Measurements from ENCODE around the gene ZNF157. TPM values are rescaled to one million over a fixed set of nuclear protein-coding genes. Genes with fewer than 3 reads are reported as not detected.

The ZNF157 gene
- total RNA-seq, result under 0.01 TPM in 1 of 2 replicates, not detected in the other

GRCh38 chrX:47370278-47370677, at the start of gene ZNF157:
Gene ZNF157 (plus strand): TSS chrX:47370578. CDS start chrX:47370669, 91 bp downstream.

Small RNA genes lying within 50 kb of the gene (small RNA-seq; reads per million reads assigned to genes)
- 0.10 reads per million for gene SNORA11C (ENCODE audit: low replicate concordance)

Other genes with a start within 250 kb of the ZNF157 start
- gene NDUFB11, start 225.9 kb upstream of the ZNF157 start, total RNA-seq, result 42.8 and 78.1 TPM in 2 replicates
- 44.0 and 69.6 TPM in 2 replicates for gene RBM10, start 225.4 kb upstream of the ZNF157 start, total RNA-seq
- 203 and 230 TPM in 2 replicates for gene UBA1, start 176.7 kb upstream of the ZNF157 start, total RNA-seq
- gene CDK16, start 151.9 kb upstream of the ZNF157 start, total RNA-seq, result 127 and 143 TPM in 2 replicates
- gene USP11, start 137.6 kb upstream of the ZNF157 start, total RNA-seq, result 47.7 and 65.2 TPM in 2 replicates
- gene ZNF41, start 112.6 kb downstream of the ZNF157 start, total RNA-seq, result 7.0 and 10.0 TPM in 2 replicates
- gene ARAF, start 190.6 kb downstream of the ZNF157 start, total RNA-seq, result 37.2 and 57.3 TPM in 2 replicates
- 830 and 1,502 TPM in 2 replicates for gene TIMP1, start 211.9 kb downstream of the ZNF157 start, total RNA-seq
- 0.43 and 1.1 TPM in 2 replicates for gene SYN1, start 249.3 kb downstream of the ZNF157 start, total RNA-seq